GM12875 (cell line): Measurements from ENCODE around the gene DCAF7.

Experiments used
- H3K4me3 ChIP-seq: one replicate; pipeline ENCODE4 v1.5.1; 2011; ENCODE audit warnings: low read depth, low read length, control low read depth
- TF ChIP-seq, protein P1 (sequence below): IDR thresholded peaks from 2 replicates; pipeline ENCODE4 v1.5.1; 2011; ENCODE audit warnings: low read depth, mild to moderate bottlenecking, control low read depth, inconsistent platforms, low read length, moderate library complexity, borderline replicate concordance; ENCODE audit not compliant: insufficient read depth

The DCAF7 gene

GRCh38 chr17:63525190-63525946, 24.9 kb upstream of the DCAF7 start:
- no peak overlapping the region for H3K4me3 ChIP-seq
- TF ChIP-seq, protein P1, sequence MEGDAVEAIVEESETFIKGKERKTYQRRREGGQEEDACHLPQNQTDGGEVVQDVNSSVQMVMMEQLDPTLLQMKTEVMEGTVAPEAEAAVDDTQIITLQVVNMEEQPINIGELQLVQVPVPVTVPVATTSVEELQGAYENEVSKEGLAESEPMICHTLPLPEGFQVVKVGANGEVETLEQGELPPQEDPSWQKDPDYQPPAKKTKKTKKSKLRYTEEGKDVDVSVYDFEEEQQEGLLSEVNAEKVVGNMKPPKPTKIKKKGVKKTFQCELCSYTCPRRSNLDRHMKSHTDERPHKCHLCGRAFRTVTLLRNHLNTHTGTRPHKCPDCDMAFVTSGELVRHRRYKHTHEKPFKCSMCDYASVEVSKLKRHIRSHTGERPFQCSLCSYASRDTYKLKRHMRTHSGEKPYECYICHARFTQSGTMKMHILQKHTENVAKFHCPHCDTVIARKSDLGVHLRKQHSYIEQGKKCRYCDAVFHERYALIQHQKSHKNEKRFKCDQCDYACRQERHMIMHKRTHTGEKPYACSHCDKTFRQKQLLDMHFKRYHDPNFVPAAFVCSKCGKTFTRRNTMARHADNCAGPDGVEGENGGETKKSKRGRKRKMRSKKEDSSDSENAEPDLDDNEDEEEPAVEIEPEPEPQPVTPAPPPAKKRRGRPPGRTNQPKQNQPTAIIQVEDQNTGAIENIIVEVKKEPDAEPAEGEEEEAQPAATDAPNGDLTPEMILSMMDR, result no peak

- TF ChIP-seq, protein P1, result no peak
- H3K4me3 ChIP-seq, result no peak overlapping the region
Measured at GRCh38 chr17:63526861-63527260, 23.4 kb upstream of the DCAF7 start.

GRCh38 chr17:63528183-63528582, 22.1 kb upstream of the DCAF7 start:
- TF ChIP-seq, protein P1, result no peak
- no peak overlapping the region for H3K4me3 ChIP-seq

GRCh38 chr17:63529711-63530556, 20.3 kb upstream of the DCAF7 start:
- H3K4me3 ChIP-seq, result no peak overlapping the region
- TF ChIP-seq, protein P1, result no peak

- no peak overlapping the region for H3K4me3 ChIP-seq
- TF ChIP-seq, protein P1, result no peak
Measured at GRCh38 chr17:63530557-63531021, 19.7 kb upstream of the DCAF7 start.

DNA sequence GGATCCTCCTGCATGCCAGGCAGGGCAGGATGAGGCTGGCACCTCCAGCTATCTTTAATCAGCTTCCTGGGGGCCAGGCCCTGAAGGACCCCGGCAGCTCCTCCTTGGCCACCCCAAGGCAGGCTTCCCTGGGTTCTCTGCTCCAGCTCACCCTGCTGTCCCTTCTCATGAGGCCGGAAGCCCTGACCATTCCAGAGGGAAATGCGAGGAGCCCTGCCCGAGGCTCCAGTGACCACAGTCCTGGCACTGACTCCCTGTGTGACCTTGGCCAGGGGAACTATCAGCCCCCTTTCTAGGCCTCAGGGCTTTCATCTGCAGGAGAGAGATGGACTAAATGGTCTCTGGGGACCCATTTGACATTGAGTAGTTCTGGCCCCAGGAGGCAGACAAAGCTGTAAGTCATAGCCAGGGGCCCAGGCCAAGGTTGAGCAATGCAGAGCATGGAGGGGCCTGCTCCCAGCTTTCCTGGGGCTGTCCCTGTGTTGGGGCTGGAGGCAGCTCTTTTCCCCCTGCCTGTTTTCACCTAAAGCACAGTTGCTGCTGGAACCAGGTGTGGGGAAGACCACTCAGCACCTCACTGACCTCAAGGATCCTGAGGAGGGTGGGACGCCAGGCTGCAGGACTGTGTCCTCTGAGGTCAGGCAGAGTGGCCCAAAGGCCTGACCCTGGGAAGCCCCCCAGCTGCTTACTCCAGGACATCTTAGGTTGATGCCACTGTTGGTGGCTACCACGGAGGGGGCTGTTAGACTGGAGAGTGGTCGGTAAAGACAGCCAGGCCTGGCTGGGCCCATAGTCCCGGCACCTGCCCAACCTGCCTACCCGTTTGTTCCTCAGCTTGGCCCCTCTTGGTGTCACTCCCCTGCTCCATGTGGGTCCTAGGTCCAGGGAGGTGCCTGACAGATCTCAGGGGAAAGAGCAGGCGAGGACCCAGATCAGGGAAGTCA, 19.0 kb upstream of the DCAF7 start:
- no peak overlapping the region for H3K4me3 ChIP-seq
- TF ChIP-seq, protein P1, result no peak
